Renal cortical epithelial cell (primary cell): ENCODE measurements around the gene IRAK2. TPM values are rescaled to one million over a fixed set of nuclear protein-coding genes. Genes with fewer than 3 reads are reported as not detected.

Source experiments
- DNase-seq: peaks from one replicate; pipeline ENCODE4 v3.0.0-alpha.2; 2011; ENCODE audit warnings: low read depth
- total RNA-seq: library from RNA; depleted of rRNA; stranded (reverse); fragments of >200 nt; gene quantifications from 2 replicates; pipeline ENCODE4 v1.2.3, GENCODE V29; 2014

Gene IRAK2
- total RNA-seq, 1 donor from 2014 or later: 13.7 TPM

DNA sequence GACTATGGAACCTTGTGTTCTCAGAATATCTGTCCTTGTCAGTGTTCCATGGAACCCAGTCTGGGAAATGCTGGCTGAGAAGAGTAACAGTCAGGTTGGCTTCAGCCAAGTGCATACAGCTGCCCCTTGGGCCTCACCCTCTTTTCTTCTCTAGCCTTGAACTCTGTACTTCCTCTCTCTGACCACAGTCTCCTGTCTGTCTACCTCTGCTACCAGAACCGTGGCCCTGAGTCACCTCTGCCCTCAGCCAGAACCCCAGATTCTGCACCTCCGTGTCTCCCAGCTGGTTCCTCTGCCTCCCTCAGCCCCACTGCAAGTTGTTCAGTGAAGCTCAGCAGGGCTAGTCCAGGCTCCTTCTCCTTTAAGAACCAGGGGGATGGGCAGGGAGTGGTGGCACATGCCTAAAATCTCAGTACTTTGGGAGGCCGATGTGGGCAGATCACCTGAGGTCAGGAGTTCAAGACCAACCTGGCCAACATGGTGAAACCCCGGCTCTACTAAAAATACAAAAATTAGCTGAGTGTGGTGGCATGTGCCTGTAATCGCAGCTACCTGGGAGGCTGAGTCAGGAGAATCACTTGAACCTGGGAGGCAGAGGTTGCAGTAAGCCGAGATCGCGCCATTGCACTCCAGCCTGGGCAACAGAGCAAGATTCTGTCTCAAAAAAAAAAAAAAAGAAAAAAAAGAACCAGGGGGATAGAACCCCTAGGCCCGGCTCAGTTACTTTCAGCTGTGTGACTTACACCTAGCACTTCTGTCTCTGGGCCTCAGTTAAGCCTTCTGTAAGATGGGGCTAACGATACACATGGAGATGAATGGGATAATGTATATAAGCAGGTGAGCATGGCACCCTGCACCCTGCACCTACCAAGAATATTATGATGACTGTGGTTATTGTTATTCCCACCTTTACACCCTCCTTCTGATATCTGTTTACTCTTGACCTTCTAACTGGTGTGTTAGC lies 59.2 kb downstream of the IRAK2 start:
- DNase-seq: peak; percentile 33

- DNase-seq: peak; percentile 85
Measured at GRCh38 chr3:10224794-10225665, 60.3 kb downstream of the IRAK2 start.

- DNase-seq: no peak
Measured at GRCh38 chr3:10226293-10226692, 61.6 kb downstream of the IRAK2 start.

DNA sequence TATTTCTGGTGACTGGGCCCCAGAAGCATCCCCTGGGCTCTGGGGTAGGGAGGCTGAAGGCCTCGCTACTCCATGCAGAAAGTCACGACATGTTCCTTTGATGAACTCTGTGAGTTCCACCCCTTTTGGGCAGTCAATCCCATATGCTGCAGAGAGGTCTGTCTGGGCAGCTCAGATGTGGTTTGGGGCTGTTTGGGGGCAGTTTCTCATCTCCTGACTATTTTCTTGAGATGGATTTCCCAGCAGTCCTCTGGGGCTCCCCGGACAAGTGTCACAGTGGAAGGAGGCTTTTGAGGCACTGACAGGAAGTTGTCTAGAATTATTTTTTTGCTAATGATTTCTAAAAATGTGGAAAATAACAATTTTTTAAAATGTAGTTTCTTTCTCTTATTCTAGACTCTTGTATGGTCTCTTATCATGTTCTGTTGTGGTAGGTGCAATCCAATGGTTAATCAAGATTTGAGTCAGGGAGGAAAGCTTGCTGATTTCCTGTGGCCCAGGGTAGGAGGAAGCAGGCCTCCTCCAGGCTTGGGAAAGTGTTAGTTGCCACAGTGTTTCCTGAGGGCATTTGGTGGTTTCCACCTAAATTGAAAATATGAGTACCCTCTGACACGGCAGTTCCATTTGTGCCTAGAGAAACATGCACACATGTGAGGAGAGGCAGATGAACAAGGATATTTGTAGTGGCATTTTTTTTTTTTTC lies 63.7 kb downstream of the IRAK2 start:
- no peak for DNase-seq

- no peak for DNase-seq
Measured at GRCh38 chr3:10229576-10229975, 64.9 kb downstream of the IRAK2 start.

GRCh38 chr3:10232137-10232536 lies 67.4 kb downstream of the IRAK2 start:
- no peak for DNase-seq

DNA sequence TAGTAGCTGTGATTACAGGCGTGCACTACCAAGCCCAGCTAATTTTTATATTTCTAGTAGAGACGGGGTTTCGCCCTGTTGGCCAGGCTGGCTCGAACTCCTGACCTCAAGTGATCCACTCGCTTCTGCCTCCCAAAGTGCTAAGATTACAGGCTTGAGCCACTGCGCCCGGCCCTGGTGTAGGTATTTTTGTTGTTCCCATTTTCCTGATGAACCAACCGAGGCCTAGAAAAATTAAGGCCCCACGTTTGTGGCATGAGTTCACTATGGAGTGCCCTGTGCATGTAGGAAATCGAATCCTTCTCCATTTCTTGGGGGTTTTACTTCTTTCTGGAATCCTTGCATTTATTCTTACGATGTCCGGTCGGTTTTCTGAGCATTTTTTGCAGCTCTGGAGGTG lies 69.3 kb downstream of the IRAK2 start:
- DNase-seq: no peak

- DNase-seq: no peak
Measured at GRCh38 chr3:10234526-10235230, 70.0 kb downstream of the IRAK2 start.

DNA sequence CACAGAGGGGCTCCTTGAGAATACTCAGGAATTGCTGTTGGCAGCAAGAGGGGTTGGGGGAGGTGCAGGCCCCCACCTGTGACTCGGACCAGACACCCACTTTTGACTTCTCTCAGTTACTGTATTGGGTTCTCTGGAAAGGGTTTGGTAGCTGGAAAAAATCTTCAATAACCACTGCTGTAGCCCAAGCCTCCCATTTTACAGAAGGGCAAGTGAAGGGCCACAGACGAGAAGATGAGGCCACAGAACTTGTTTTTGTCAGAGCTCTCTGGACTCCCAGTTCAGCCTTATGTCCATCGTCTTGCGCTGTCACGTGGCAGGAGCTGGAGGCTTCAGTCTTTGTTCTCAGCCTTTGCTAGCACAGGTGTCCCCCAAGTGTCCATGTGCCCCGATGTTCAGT lies 70.8 kb downstream of the IRAK2 start:
- DNase-seq: no peak

DNA sequence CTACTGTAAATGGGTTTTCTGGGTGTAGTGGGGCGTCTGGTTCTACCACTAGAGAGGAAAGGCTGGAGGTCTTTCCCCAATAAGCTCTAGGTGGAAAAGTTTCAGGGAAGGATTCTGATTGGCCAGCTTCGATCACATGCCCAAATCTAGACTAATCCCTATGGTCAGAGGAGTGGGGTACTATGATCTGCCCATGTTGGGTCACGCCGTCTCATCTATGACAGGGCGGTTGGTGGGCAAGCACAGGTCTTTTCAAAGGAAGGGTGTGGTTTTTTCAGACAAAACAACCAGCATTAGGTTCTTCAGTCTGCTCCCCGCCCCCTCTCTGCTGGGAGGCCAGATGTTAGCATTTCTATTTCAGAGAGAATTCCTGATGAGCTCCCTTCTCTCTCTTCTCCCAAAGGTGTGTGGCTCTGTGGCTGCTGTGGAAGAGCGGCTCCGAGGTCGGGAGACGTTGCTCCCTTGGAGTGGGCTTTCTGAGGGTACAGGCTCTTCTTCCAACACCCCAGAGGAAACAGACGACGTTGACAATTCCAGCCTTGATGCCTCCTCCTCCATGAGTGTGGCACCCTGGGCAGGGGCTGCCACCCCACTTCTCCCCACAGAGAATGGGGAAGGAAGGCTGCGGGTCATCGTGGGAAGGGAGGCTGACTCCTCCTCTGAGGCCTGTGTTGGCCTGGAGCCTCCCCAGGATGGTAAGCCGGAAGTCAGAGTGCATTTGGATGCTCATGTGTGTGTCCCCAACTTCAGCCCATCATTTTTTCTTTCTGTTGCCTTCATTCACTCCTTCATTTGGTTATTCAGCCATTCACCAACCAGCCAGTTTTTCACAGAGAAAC lies 73.8 kb downstream of the IRAK2 start:
- DNase-seq: no peak

GRCh38 chr3:10240799-10241198 lies 76.1 kb downstream of the IRAK2 start:
- no peak for DNase-seq

DNA sequence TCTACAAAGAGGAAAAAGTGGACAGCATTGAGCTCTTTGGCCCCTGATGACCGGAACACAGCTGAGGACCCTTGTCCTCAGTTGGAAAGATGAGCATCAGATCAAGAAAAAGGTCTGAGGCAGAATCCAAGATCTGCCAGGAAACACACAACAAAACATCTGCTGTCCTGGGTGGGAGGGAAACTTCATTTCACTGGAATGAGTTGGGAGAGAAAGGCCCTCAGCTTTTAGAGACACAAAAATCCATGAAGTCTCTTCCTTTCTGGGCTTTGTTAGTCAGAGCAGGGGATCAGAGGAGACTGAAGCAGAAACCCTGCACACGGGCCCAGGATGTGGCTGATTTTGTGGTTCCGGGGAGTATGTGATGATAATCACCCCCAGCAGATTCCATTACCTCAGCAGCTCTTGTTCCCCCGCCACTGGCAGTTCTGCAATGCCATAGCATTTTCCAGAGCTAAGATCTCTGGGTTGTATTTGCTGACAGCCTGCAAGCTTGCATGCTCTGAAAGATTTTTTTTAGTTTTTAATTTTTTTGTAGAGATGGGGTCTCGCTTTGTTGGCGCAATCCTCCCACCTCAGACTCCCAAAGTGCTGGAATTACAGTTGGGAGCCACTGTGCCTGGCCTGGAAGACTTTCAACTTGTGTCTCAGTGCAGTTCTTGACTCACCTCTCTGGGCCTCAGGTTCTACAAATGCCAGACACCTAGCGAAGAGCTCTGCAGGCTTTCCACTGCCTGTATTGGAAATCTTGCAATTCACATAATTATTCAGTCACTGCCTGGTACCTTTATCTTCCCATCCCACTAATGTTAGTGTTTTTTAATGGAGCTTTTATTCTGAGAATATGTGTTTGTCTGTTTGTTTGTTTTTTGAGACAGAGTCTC lies 77.7 kb downstream of the IRAK2 start:
- peak; percentile 66 for DNase-seq

DNA sequence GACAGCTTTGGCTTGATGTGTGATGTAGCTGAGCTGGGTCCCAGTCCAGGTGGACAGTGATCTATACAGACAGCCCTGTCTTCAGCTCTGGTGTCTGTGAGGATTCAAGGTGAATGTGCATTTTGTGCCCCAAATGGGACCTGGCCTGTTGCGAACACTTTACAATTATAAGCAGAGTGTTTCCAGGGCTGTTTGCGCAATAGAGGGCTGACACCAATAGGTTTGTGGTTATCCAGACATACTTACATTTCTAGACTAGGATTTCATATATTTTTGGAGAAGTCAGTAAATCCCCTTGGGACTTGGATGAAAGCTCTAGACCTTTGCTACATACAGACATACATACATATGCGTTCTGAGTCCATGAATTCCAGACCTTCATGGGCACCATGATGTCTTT lies 79.3 kb downstream of the IRAK2 start:
- no peak for DNase-seq

DNA sequence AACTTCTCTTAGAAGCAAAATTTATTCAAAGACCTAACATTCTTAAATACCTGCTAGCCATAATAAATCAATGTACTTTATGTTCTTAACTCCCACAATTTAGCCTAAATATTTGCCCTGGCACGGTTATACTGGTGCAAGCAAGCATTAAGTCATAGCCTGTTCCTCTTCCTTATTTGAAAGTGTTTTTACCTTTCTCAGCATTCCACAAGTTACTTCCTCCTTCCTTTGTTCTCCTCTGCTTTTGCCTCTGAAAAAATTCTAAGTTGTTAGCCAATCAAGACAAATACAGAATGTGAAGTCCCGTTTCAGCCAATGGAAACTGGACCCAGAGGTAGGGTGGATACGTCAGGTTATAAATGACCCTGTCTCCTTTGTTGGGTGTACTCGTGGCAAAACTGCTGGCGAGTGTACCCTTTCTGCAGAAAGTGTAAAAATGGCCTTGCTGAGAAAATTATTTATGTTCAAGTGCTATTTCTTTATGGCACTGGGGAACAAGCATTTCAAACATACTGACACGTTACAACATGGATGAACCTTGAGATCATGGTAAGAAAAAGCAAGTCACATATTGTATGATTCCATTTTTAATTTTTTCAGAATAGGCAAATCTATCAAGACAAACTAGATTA lies 80.5 kb downstream of the IRAK2 start:
- no peak for DNase-seq

- DNase-seq: no peak
Measured at GRCh38 chr3:10247679-10248183, 83.0 kb downstream of the IRAK2 start.

DNA sequence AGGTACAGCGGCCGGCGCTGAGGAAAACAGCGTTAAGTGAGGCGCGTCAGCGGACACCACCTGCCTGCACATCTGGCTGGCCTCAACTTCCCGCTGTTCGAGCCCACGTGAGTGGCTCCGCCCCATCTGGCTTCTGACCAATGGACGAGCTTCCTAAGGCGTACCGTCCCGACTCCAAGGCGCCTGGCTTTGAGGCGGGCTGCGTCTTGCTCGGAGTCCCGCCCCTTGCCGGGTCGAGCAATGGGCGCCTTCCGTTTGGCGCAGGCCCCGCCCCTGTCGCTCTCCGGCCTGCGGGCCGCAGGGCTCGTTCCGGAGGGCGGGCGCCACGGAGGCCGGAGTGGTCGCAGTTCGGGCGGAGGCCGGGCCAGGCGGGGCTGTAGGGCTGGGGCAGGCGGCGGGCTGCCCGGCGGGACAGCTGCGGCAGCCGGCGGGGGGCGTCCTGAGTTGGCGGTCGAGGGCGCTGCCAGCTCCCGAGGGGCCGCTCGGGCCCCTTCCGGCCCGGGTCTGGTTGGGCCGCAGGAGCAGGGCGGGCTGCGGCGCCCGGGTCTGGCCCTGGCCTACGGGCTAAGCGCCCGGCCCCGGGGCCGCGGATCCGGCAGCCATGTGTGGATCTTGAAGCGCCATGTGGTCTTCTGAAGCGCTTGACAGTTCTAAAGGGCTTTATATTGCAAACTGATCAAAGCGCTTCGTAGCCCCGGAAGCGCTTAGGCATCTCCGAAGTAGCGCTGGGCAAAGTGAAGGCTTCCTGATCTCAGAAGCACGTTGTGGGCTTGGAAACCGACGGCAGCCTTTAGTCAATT lies 83.7 kb downstream of the IRAK2 start, which contains the start of gene TATDN2:
Gene TATDN2 (plus strand): TSS at position 276 of the 800 bp plus-strand sequence. CDS start 742 bp downstream, outside the sequence.
- peak; percentile 89 for DNase-seq

DNA sequence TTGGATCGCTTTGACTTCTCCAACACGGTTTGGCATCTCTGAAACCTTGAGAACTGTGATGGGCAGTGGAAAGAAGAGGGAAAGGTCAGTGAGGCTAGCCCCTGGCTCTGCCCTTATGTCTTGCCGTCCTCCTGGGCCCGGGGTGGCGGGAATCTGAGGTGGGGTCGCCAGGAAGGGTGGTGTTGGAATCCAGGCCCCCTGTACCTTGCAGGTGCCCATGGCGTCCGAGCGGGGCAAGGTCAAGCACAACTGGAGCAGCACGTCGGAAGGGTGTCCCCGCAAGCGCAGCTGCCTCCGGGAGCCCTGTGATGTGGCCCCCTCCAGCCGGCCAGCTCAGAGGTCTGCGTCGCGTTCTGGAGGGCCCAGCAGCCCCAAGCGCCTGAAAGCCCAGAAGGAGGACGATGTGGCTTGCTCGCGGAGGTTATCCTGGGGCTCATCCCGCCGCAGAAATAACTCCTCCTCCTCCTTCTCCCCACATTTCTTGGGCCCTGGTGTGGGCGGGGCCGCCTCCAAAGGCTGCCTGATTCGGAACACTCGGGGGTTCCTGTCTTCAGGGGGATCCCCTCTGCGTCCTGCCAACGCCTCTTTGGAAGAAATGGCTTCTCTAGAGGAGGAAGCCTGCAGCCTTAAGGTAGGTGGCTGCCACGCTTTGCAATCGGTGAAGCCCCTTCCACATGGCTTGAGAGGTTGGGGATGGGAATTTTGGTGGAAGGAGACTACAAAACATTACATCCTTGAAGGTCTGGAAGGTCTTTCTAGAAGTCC lies 84.4 kb downstream of the IRAK2 start:
- DNase-seq: no peak
